Inferior parietal cortex (tissue), 1 donor: Measurements from ENCODE around the gene SCIN.

ENCODE experiments used
- DNase-seq: peaks from one replicate; pipeline ENCODE4 v3.0.0-alpha.2; 2016; ENCODE audit errors: extremely low spot score

Gene SCIN

GRCh38 chr7:12567015-12567414 lies 3.5 kb upstream of the SCIN start:
- no peak for DNase-seq

- no peak for DNase-seq
Measured at GRCh38 chr7:12569673-12570072, 847 bp upstream of the SCIN start.

- DNase-seq, result no peak
Measured at GRCh38 chr7:12570168-12570533, 369 bp upstream of the SCIN start.

- DNase-seq, result no peak
Measured at GRCh38 chr7:12571691-12572090, 1.2 kb downstream of the SCIN start.

- no peak for DNase-seq
Measured at GRCh38 chr7:12572941-12573575, 2.5 kb downstream of the SCIN start.

GRCh38 chr7:12573885-12574284 lies 3.4 kb downstream of the SCIN start:
- DNase-seq, result no peak

- no peak for DNase-seq
Measured at GRCh38 chr7:12578930-12579640, 8.6 kb downstream of the SCIN start.

GRCh38 chr7:12581897-12582296 lies 11.4 kb downstream of the SCIN start:
- DNase-seq, result no peak

GRCh38 chr7:12582362-12582761 lies 11.8 kb downstream of the SCIN start:
- no peak for DNase-seq

GRCh38 chr7:12583176-12583575 lies 12.7 kb downstream of the SCIN start:
- DNase-seq, result no peak

GRCh38 chr7:12583922-12584321 lies 13.4 kb downstream of the SCIN start:
- no peak for DNase-seq

GRCh38 chr7:12584930-12585329 lies 14.4 kb downstream of the SCIN start:
- DNase-seq, result peak; percentile 32

- no peak for DNase-seq
Measured at GRCh38 chr7:12586271-12586670, 15.8 kb downstream of the SCIN start.

GRCh38 chr7:12588259-12588904 lies 17.9 kb downstream of the SCIN start:
- no peak for DNase-seq

- no peak for DNase-seq
Measured at GRCh38 chr7:12590559-12590958, 20.0 kb downstream of the SCIN start.

GRCh38 chr7:12594122-12594897 lies 23.8 kb downstream of the SCIN start:
- no peak for DNase-seq

GRCh38 chr7:12595148-12595547 lies 24.6 kb downstream of the SCIN start:
- no peak for DNase-seq

GRCh38 chr7:12596225-12596790 lies 25.8 kb downstream of the SCIN start:
- DNase-seq, result no peak

- no peak for DNase-seq
Measured at GRCh38 chr7:12601302-12601869, 30.9 kb downstream of the SCIN start.

- no peak for DNase-seq
Measured at GRCh38 chr7:12607134-12607533, 36.6 kb downstream of the SCIN start.

- no peak for DNase-seq
Measured at GRCh38 chr7:12609561-12609960, 39.0 kb downstream of the SCIN start.

- no peak for DNase-seq
Measured at GRCh38 chr7:12610899-12611298, 40.4 kb downstream of the SCIN start.
